ENCODE data around the gene C1QTNF1. TPM values are rescaled to one million over a fixed set of nuclear protein-coding genes. Genes with fewer than 3 reads are reported as not detected.

Gene C1QTNF1
- total and polyA plus RNA-seq, 2 donors (not counting 3 experiments of a cell fraction or from before 2014, with no cell fraction given): 2.5 to 4.0 TPM

GRCh38 chr17:79086609-79087427 lies 62.8 kb downstream of the C1QTNF1 start:
- no peak overlapping the region for H2AFZ ChIP-seq (ENCODE audit: low read depth, low read length)
- H3K4me3 ChIP-seq (replicated peaks in 1 of 3; ENCODE audit: insufficient read depth in 1 of 3, low read depth in 1 of 3, low read length in 3 of 3): no peak overlapping the region
- TF ChIP-seq MYC (IDR thresholded peaks at IDR 0.05; ENCODE audit: low read depth, low read length) (no peak), MAX (IDR thresholded peaks at IDR 0.05; ENCODE audit: insufficient read depth, insufficient read length) (no peak), JUN (IDR thresholded peaks at IDR 0.05; ENCODE audit: borderline replicate concordance, insufficient read depth, insufficient read length, low read depth) (no peak), EZH2 (IDR thresholded peaks at IDR 0.05; ENCODE audit: borderline replicate concordance, low read depth, low read length, severe bottlenecking) (no peak), POLR2A (IDR thresholded peaks at IDR 0.05; ENCODE audit: low read depth, low read length) (no peak), POLR2AphosphoS5 (IDR thresholded peaks at IDR 0.05; ENCODE audit: insufficient read depth, low read depth, low read length) (no peak), GATA2 (IDR thresholded peaks at IDR 0.05; ENCODE audit: insufficient read depth, insufficient read length, low read depth, low read length) (no peak), FOS (IDR thresholded peaks at IDR 0.05; ENCODE audit: borderline replicate concordance, insufficient read depth, low read length) (no peak)
- TF ChIP-seq, protein P1, sequence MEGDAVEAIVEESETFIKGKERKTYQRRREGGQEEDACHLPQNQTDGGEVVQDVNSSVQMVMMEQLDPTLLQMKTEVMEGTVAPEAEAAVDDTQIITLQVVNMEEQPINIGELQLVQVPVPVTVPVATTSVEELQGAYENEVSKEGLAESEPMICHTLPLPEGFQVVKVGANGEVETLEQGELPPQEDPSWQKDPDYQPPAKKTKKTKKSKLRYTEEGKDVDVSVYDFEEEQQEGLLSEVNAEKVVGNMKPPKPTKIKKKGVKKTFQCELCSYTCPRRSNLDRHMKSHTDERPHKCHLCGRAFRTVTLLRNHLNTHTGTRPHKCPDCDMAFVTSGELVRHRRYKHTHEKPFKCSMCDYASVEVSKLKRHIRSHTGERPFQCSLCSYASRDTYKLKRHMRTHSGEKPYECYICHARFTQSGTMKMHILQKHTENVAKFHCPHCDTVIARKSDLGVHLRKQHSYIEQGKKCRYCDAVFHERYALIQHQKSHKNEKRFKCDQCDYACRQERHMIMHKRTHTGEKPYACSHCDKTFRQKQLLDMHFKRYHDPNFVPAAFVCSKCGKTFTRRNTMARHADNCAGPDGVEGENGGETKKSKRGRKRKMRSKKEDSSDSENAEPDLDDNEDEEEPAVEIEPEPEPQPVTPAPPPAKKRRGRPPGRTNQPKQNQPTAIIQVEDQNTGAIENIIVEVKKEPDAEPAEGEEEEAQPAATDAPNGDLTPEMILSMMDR (IDR thresholded peaks at IDR 0.05; ENCODE audit: extremely low read depth in 1 of 2, insufficient read depth in 1 of 2, low read depth in 1 of 2, low read length in 2 of 2): no peak
- H3K4me1 ChIP-seq (ENCODE audit: control insufficient read depth, extremely low read depth, insufficient read depth, low read length): no peaks in the 10 kb centered on the region
- H3K79me2 ChIP-seq (ENCODE audit: control insufficient read depth, insufficient read depth, low read length): no peaks in the 10 kb centered on the region
- H4K20me1 ChIP-seq (replicated peaks; ENCODE audit: control insufficient read depth, extremely low read depth, insufficient read depth, low read length): no peaks in the 10 kb centered on the region
- no peaks in the 10 kb centered on the region for H3K27me3 ChIP-seq (ENCODE audit: control insufficient read depth in 2 of 2, insufficient read depth in 2 of 2, low read length in 2 of 2)
- ChIA-PET POLR2A (interaction anchor here (1.1 kb wide), 1 partner anchor 306 kb away, joined by 4 read pairs; no protein-coding TSS in a partner anchor), CTCF (interaction anchor here (0.6 to 14.1 kb wide), 18 partner anchors 8 to 622 kb away, joined by 3 to 428 read pairs (median 4); partner anchors contain the start of gene ENGASE)
- H3K9ac ChIP-seq (replicated peaks; ENCODE audit: extremely low read depth, insufficient read depth, low read length): no peak overlapping the region
- no TSS peak for BruUV-seq (replicated peaks)
- intact Hi-C loops (cut with micrococcal nuclease) (loop anchor here (1.0 to 10.0 kb wide), 4 partner anchors 78 to 621 kb away; no protein-coding TSS in a partner anchor), dilution Hi-C loops (cut with MboI; ENCODE audit: extremely low pct_ligation_motif_present, low sequenced_read_pairs) (no loop called here)
- no peak overlapping the region for H3K4me2 ChIP-seq (ENCODE audit: insufficient read depth, low read length)
- no peaks in the 10 kb centered on the region for H3K9me1 ChIP-seq (replicated peaks; ENCODE audit: control insufficient read depth, extremely low read depth, insufficient read depth, low read length)
- H3K9me3 ChIP-seq (replicated peaks; ENCODE audit: control insufficient read depth, insufficient read depth, low read length): no peaks in the 10 kb centered on the region
- H3K27ac ChIP-seq (ENCODE audit: insufficient read depth, low read depth, low read length): no peak overlapping the region
- FAIRE-seq: no peak
- no peak for DNase-seq (ENCODE audit: low read depth, low spot score)
- peaks cover 0 to 3% of the 10 kb centered on the region in 2 experiments for H3K36me3 ChIP-seq (ENCODE audit: control insufficient read depth in 2 of 2, extremely low read depth in 1 of 2, insufficient read depth in 2 of 2, low read length in 2 of 2)
